Mesothelial cell of epicardium (in vitro differentiated cells): ENCODE measurements around the gene PMPCA. TPM values are rescaled to one million over a fixed set of nuclear protein-coding genes. Genes with fewer than 3 reads are reported as not detected.

Source experiments
- DNase-seq, 2 experiments: peaks; one replicate each; pipeline ENCODE4 v3.0.0; 2021; ENCODE audit warnings: low spot score in 2 of 2; ENCODE audit not compliant: unreplicated experiment in 2 of 2
- H3K27ac Mint-ChIP-seq: 2 replicates; pipeline ENCODE4 v1.8.0; 2021; ENCODE audit warnings: mixed read lengths
- H3K27me3 Mint-ChIP-seq: 2 replicates; pipeline ENCODE4 v1.8.0; 2021; ENCODE audit warnings: low read depth, mixed read lengths
- H3K36me3 Mint-ChIP-seq: 2 replicates; pipeline ENCODE4 v1.8.0; 2021; ENCODE audit warnings: mixed read lengths
- H3K4me1 Mint-ChIP-seq: 2 replicates; pipeline ENCODE4 v1.8.0; 2021; ENCODE audit warnings: mixed read lengths
- H3K4me3 Mint-ChIP-seq: 2 replicates; pipeline ENCODE4 v1.8.0; 2021; ENCODE audit warnings: mild to moderate bottlenecking, moderate library complexity, mixed read lengths
- H3K9me3 Mint-ChIP-seq: 2 replicates; pipeline ENCODE4 v1.8.0; 2021; ENCODE audit warnings: mixed read lengths
- CTCF ChIP-seq: fragments of 200-600 bp; sonication (generic); IDR thresholded peaks from one replicate; pipeline ENCODE4 v1.5.0; 2021; ENCODE audit warnings: antibody characterized with exemption; ENCODE audit not compliant: unreplicated experiment
- total RNA-seq: library from RNA; stranded (reverse); gene quantifications from 3 replicates; pipeline ENCODE4 v1.2.1, GENCODE V29; 2021

PMPCA gene
- total RNA-seq, 1 donor from 2014 or later, result 74.6 TPM

- peak; percentile 12 for TF ChIP-seq CTCF
- DNase-seq, result no peak
- H3K9me3 Mint-ChIP-seq, result no peaks in the 10 kb centered on the region
- H3K27me3 Mint-ChIP-seq, result no peaks in the 10 kb centered on the region
- no peaks in the 10 kb centered on the region for H3K36me3 Mint-ChIP-seq
- H3K4me3 Mint-ChIP-seq, result no peak overlapping the region
- peaks cover 11% of the 10 kb centered on the region for H3K4me1 Mint-ChIP-seq
- H3K27ac Mint-ChIP-seq, result no peak overlapping the region
These were observed 46.3 kb upstream of the PMPCA start for GRCh38 chr9:136363949-136364748.

DNA sequence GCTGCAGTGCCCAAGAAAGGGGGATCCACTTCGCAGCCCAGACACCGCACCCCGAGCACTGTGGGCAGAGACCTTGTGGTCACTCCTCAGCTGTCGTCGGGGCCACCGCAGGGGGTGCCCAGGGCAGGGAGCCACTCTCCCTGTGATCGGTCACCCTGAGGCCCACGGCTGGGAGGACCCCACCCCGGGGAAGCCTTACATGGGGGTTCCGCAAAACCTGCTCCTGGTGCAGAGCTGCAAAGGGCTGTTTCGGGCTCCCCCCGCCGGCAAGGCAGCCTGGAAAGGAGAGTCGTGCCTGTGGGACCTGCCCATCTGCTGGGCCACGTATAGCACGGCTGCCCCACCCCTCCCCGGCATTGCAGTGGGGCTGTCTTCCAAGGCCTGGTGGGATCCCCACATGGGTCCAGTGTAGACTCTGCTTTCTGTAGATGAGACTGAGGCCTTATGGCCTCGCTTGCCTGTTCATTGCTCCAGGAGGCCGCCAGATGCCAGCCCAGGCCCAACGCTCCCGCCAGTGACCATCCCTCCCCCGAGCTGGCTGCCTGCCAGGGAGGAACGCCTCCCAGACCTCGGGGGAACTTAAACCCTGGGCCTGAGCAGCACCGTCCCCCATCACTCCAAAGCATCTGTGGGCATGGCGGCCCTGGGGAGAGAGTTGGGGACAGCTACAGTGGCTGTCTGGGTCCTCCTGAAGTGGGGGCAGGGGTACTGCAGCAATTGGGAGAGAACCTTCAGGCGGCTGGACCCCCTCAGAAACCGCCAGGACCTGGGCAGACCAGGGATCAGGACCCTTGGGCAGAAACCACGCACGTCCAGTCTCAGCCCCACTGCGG, 45.3 kb upstream of the PMPCA start:
- Mint-ChIP-seq H3K4me3 (peak overlapping the region; percentile 20), H3K9me3 (no peaks in the 10 kb centered on the region), H3K36me3 (no peaks in the 10 kb centered on the region), H3K4me1 (peaks cover 11% of the 10 kb centered on the region), H3K27me3 (no peaks in the 10 kb centered on the region), H3K27ac (no peak overlapping the region)
- no peak for DNase-seq
- no peak for TF ChIP-seq CTCF

DNA sequence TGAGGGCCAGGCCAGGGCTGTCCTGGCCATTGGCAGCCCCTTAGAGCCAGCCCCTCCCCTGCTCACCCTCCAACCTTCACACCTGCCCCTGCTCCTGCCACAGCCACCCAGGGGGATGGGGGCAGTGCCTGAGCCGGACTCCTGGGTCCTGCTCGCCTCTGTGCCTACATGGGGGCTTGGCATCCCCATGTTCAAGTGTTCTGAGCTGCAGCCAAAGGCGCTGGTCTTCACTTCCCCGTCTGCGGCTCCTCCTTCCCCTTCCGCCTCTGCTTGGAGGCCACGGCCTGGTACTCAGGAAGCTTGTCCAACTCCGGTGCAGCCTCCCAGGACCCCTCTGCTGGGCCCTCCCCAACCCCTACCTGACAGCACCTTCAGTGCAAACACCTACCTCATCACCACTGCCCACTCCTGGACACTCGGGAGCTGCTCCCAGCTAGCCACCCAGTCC, 44.7 kb upstream of the PMPCA start:
- Mint-ChIP-seq H3K4me3 (no peak overlapping the region), H3K4me1 (peaks cover 9% of the 10 kb centered on the region), H3K9me3 (no peaks in the 10 kb centered on the region), H3K36me3 (no peaks in the 10 kb centered on the region), H3K27ac (no peak overlapping the region), H3K27me3 (no peaks in the 10 kb centered on the region)
- DNase-seq, result no peak
- no peak for TF ChIP-seq CTCF

- Mint-ChIP-seq H3K4me1 (peaks cover 9% of the 10 kb centered on the region), H3K27me3 (no peaks in the 10 kb centered on the region), H3K9me3 (no peaks in the 10 kb centered on the region), H3K27ac (no peak overlapping the region), H3K4me3 (no peak overlapping the region), H3K36me3 (no peaks in the 10 kb centered on the region)
- no peak for TF ChIP-seq CTCF
- no peak for DNase-seq
These were observed 43.6 kb upstream of the PMPCA start for GRCh38 chr9:136366826-136367225.

DNA sequence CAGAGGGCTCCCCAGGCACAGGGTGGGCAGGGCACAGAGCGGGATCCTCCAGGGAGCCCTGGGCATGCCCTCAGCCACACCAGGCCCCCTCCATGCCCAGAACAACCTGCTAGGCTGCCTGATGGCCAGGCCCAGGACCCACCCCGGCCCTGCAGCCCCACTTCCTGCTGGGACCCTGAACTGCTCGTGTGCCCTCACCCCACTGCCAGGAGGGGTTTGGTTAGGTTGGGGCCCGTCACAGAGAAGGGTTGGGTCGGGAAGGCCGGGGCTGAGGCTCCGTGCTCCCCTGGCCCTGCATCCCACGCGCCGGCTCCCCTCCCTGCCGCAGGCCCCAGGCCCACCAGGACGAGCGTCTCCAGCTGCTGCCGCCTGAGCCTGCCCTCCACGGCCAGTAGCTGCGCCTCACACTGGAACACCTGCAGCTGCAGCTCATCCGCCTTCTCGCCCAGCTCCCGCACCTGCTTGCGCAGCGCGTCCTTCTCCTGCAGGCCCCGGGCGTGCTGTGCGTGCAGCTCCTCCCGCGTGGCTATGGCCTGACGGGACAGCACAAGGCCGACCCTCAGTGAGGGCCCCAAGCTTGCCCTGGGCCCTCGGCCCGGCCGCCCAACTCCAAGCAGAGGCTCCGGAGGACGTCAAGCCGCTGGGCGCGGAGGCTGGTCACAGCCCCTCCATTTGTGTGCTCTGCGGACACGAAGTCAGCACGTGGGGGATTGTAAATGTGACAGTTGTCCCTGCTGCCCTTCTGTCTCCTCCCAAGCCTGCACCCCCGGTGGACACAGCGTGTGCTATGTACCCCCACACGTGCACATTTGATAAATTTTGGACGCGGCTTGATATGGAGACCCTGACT, 42.9 kb upstream of the PMPCA start:
- no peaks in the 10 kb centered on the region for H3K9me3 Mint-ChIP-seq
- no peak overlapping the region for H3K4me3 Mint-ChIP-seq
- no peaks in the 10 kb centered on the region for H3K27me3 Mint-ChIP-seq
- DNase-seq, result no peak
- TF ChIP-seq CTCF, result no peak
- H3K27ac Mint-ChIP-seq, result no peak overlapping the region
- no peaks in the 10 kb centered on the region for H3K36me3 Mint-ChIP-seq
- H3K4me1 Mint-ChIP-seq, result peaks cover 12% of the 10 kb centered on the region
